ENCODE results near the gene NR4A3. TPM values are rescaled to one million over a fixed set of nuclear protein-coding genes. Genes with fewer than 3 reads are reported as not detected.

Gene NR4A3
- total and polyA plus RNA-seq, 10 of the 15 experiments (the other 5 are each of a cell fraction or from before 2014, with no cell fraction given): 0.04 to 2.1 (median 0.64) TPM; not detected in 1

DNA sequence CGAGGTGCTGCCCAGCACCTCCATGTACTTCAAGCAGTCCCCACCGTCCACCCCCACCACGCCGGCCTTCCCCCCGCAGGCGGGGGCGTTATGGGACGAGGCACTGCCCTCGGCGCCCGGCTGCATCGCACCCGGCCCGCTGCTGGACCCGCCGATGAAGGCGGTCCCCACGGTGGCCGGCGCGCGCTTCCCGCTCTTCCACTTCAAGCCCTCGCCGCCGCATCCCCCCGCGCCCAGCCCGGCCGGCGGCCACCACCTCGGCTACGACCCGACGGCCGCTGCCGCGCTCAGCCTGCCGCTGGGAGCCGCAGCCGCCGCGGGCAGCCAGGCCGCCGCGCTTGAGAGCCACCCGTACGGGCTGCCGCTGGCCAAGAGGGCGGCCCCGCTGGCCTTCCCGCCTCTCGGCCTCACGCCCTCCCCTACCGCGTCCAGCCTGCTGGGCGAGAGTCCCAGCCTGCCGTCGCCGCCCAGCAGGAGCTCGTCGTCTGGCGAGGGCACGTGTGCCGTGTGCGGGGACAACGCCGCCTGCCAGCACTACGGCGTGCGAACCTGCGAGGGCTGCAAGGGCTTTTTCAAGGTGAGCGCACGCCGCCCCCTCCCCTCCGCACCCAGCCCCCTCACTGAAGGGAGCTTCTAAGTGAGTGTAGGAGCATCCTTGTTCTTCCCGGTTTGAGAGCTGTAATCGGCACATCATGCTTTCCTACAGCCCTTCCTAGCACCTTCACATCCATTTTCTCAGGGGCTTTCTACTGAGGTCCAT lies 6.9 kb downstream of the NR4A3 start:
- H3K36me3 ChIP-seq (ENCODE audit: control insufficient read depth in 2 of 2, insufficient read depth in 2 of 2, low read length in 1 of 2): no peaks in the 10 kb centered on the region

More for the DNA sequence above, 6.9 kb downstream of the NR4A3 start:
- no peak overlapping the region for H2AFZ ChIP-seq (ENCODE audit: control insufficient read depth, low read depth, low read length)
- ChIA-PET SMC1A (ENCODE audit: uncharacterized antibody, unreplicated experiment) (interaction anchor here (0.8 to 1.1 kb wide), 2 partner anchors 12 to 105 kb away, joined by 3 read pairs; no protein-coding TSS in a partner anchor), CTCF (interaction anchor here (1.6 kb wide), 1 partner anchor 641 kb away, joined by 4 read pairs; no protein-coding TSS in a partner anchor), POLR2A (interaction anchor here (0.6 kb wide), 1 partner anchor 76 kb away, joined by 3 read pairs; no protein-coding TSS in a partner anchor), RAD21 (ENCODE audit: unreplicated experiment) (no interaction called here)
- H3K4me1 ChIP-seq (ENCODE audit: control insufficient read depth, insufficient read depth, low read length): peaks cover 12% of the 10 kb centered on the region
- no peaks in the 10 kb centered on the region for H4K20me1 ChIP-seq (ENCODE audit: control insufficient read depth, insufficient read depth)
- in situ Hi-C loops (cut with MboI) (no loop called here), intact Hi-C loops (cut with micrococcal nuclease; ENCODE audit: unreplicated experiment) (no loop called here)
- TF ChIP-seq RCOR1 (conservative IDR thresholded peaks at IDR 0.05; ENCODE audit: low read depth, low read length) (no peak), NFIC (IDR thresholded peaks at IDR 0.05; ENCODE audit: low read depth, low read length) (no peak), EZH2 (IDR thresholded peaks at IDR 0.05; ENCODE audit: borderline replicate concordance, control insufficient read depth, low read depth, low read length) (no peak), IKZF1 (conservative IDR thresholded peaks at IDR 0.05) (no peak), POU2F2 (IDR thresholded peaks at IDR 0.05; ENCODE audit: borderline replicate concordance, low read depth, low read length) (no peak), TCF3 (IDR thresholded peaks at IDR 0.05; ENCODE audit: borderline replicate concordance, insufficient read depth, low read depth, low read length) (no peak), CBFB (IDR thresholded peaks at IDR 0.05; ENCODE audit: low read depth) (no peak), STAT3 (IDR thresholded peaks at IDR 0.05; ENCODE audit: low read depth, low read length) (no peak)
- TF ChIP-seq, protein P1, sequence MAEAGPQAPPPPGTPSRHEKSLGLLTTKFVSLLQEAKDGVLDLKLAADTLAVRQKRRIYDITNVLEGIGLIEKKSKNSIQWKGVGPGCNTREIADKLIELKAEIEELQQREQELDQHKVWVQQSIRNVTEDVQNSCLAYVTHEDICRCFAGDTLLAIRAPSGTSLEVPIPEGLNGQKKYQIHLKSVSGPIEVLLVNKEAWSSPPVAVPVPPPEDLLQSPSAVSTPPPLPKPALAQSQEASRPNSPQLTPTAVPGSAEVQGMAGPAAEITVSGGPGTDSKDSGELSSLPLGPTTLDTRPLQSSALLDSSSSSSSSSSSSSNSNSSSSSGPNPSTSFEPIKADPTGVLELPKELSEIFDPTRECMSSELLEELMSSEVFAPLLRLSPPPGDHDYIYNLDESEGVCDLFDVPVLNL (IDR thresholded peaks at IDR 0.05; ENCODE audit: low read depth, low read length): no peak
- TF ChIP-seq, protein P2, sequence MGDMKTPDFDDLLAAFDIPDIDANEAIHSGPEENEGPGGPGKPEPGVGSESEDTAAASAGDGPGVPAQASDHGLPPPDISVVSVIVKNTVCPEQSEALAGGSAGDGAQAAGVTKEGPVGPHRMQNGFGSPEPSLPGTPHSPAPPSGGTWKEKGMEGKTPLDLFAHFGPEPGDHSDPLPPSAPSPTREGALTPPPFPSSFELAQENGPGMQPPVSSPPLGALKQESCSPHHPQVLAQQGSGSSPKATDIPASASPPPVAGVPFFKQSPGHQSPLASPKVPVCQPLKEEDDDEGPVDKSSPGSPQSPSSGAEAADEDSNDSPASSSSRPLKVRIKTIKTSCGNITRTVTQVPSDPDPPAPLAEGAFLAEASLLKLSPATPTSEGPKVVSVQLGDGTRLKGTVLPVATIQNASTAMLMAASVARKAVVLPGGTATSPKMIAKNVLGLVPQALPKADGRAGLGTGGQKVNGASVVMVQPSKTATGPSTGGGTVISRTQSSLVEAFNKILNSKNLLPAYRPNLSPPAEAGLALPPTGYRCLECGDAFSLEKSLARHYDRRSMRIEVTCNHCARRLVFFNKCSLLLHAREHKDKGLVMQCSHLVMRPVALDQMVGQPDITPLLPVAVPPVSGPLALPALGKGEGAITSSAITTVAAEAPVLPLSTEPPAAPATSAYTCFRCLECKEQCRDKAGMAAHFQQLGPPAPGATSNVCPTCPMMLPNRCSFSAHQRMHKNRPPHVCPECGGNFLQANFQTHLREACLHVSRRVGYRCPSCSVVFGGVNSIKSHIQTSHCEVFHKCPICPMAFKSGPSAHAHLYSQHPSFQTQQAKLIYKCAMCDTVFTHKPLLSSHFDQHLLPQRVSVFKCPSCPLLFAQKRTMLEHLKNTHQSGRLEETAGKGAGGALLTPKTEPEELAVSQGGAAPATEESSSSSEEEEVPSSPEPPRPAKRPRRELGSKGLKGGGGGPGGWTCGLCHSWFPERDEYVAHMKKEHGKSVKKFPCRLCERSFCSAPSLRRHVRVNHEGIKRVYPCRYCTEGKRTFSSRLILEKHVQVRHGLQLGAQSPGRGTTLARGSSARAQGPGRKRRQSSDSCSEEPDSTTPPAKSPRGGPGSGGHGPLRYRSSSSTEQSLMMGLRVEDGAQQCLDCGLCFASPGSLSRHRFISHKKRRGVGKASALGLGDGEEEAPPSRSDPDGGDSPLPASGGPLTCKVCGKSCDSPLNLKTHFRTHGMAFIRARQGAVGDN (IDR thresholded peaks at IDR 0.05): no peak
- H3K27ac ChIP-seq (ENCODE audit: control insufficient read depth, insufficient read depth): no peak overlapping the region
- H3K9ac ChIP-seq (ENCODE audit: control insufficient read depth, insufficient read depth, low read length): no peak overlapping the region
- no peaks in the 10 kb centered on the region for H3K79me2 ChIP-seq (ENCODE audit: control insufficient read depth, insufficient read depth, low read length)
- H3K27me3 ChIP-seq (replicated peaks in 1 of 2; ENCODE audit: control insufficient read depth in 2 of 2, insufficient read depth in 2 of 2, low read length in 1 of 2): peaks cover 0 to 7% of the 10 kb centered on the region in 2 experiments; a peak in 2 of 4 replicates
- DNase-seq (ENCODE audit: low read depth, low spot score) (no peak), ATAC-seq (no peak), FAIRE-seq (no peak)
- 86% methylated on average over 38 of the region's 78 CpGs for WGBS (ENCODE audit: insufficient coverage, insufficient replicate concordance, low lambda C conversion rate, missing lambda C conversion rate)
- no peak overlapping the region for H3K4me3 ChIP-seq
- BruUV-seq (replicated peaks): no TSS peak
- no peaks in the 10 kb centered on the region for H3K9me3 ChIP-seq (replicated peaks; ENCODE audit: control insufficient read depth, insufficient read depth, low read length)
- H3K4me2 ChIP-seq (ENCODE audit: control insufficient read depth, insufficient read depth): no peak overlapping the region

All from GM12878 (cell line).